Uterus (tissue), 2 donors: Measurements from ENCODE around the gene PRM3.

Experiments
- POLR2A ChIP-seq, 2 donors: fragments of 450-650 bp; IDR thresholded peaks; one replicate each; pipeline ENCODE4 v1.6.1; 2016; ENCODE audit warnings: antibody characterized with exemption in 2 of 2, mild to moderate bottlenecking in 1 of 2, moderate library complexity in 1 of 2
- TF ChIP-seq, protein P1 (sequence below), 4 experiments: fragments of 200-600 bp in 2 of 4; fragments of 450-650 bp in 2 of 4; sonication (generic) in 2 of 4; IDR thresholded peaks; one replicate each; pipeline ENCODE4 v1.5.1; 2016 to 2019; ENCODE audit warnings: antibody characterized with exemption in 4 of 4, mild to moderate bottlenecking in 2 of 4, moderate library complexity in 1 of 4

DNA sequence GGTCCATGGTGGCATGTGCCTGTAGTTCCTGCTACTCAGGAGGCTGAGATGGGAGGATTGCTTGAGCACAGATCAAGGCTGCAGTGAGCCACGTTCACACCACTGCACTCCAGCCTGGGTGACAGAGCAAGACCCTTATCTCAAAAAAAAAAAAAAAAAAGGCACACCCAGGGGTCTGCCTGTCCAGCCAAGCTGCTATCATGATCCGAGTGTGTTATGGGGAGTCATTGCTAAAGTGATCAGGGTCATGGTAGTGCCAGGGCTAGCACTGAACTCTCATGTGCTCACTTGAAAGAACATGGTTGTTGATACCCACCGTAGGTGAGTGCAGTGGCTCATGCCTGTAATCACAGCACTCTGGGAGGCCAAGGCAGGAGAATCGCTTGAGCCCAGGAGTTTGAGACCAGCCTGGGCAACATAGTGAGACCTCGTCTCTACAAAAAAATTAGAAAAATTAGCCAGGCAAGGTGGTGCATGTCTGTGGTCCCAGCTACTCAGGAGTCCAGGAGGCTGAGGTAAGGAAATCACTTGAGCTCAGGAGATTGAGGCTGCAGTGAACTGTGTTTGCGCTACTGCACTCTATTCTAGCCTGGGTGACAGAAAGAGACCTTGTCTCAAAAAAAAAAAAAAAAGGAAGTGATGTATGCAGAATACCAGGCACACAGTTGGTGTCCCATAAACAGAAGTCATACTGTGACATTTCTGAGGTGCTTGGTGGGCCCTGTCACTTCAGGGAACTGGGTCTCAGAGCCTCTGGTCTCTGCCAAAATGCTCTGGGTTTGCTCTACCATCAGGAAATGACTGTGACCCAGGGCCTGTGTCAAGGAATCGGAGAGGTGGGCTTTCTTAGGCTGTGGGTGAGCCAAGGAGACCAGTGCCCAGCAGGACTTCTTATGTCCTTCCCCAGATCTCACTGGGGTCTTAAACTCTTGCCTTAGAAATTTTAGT is 5.5 kb upstream of the PRM3 start:
- TF ChIP-seq, protein P1, sequence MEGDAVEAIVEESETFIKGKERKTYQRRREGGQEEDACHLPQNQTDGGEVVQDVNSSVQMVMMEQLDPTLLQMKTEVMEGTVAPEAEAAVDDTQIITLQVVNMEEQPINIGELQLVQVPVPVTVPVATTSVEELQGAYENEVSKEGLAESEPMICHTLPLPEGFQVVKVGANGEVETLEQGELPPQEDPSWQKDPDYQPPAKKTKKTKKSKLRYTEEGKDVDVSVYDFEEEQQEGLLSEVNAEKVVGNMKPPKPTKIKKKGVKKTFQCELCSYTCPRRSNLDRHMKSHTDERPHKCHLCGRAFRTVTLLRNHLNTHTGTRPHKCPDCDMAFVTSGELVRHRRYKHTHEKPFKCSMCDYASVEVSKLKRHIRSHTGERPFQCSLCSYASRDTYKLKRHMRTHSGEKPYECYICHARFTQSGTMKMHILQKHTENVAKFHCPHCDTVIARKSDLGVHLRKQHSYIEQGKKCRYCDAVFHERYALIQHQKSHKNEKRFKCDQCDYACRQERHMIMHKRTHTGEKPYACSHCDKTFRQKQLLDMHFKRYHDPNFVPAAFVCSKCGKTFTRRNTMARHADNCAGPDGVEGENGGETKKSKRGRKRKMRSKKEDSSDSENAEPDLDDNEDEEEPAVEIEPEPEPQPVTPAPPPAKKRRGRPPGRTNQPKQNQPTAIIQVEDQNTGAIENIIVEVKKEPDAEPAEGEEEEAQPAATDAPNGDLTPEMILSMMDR (IDR thresholded peaks at IDR 0.05) = no peak
- TF ChIP-seq POLR2A (IDR thresholded peaks at IDR 0.05) = no peak
